Pons (tissue), 1 donor: ENCODE measurements around the gene ALG8.

Source experiments
- DNase-seq: peaks from one replicate; pipeline ENCODE4 v3.0.0-alpha.2; 2016; ENCODE audit warnings: low spot score

ALG8 gene

GRCh38 chr11:78160557-78160956, 21.1 kb upstream of the ALG8 start:
- DNase-seq = no peak

- peak; percentile 58 for DNase-seq
Observed at GRCh38 chr11:78158987-78159652, 19.7 kb upstream of the ALG8 start.

- DNase-seq = no peak
Observed at GRCh38 chr11:78156127-78156844, 16.9 kb upstream of the ALG8 start.

- no peak for DNase-seq
Observed at GRCh38 chr11:78151804-78152203, 12.4 kb upstream of the ALG8 start.

GRCh38 chr11:78150754-78151153, 11.3 kb upstream of the ALG8 start:
- no peak for DNase-seq

GRCh38 chr11:78150346-78150745, 10.9 kb upstream of the ALG8 start:
- no peak for DNase-seq

GRCh38 chr11:78149646-78150045, 10.2 kb upstream of the ALG8 start:
- DNase-seq = peak; percentile 76

GRCh38 chr11:78147807-78148206, 8.4 kb upstream of the ALG8 start:
- no peak for DNase-seq

- no peak for DNase-seq
Observed at GRCh38 chr11:78145511-78146025, 6.1 kb upstream of the ALG8 start.

GRCh38 chr11:78140392-78141077, 1.1 kb upstream of the ALG8 start:
- no peak for DNase-seq

GRCh38 chr11:78138694-78139421, 568 bp downstream of the ALG8 start:
- peak; percentile 12 for DNase-seq

GRCh38 chr11:78138291-78138690, 1.1 kb downstream of the ALG8 start:
- no peak for DNase-seq

- no peak for DNase-seq
Observed at GRCh38 chr11:78132475-78132874, 7.0 kb downstream of the ALG8 start.

GRCh38 chr11:78131956-78132355, 7.5 kb downstream of the ALG8 start:
- DNase-seq = no peak

GRCh38 chr11:78127403-78127802, 12.0 kb downstream of the ALG8 start:
- no peak for DNase-seq

- DNase-seq = no peak
Observed at GRCh38 chr11:78112582-78113275, 26.7 kb downstream of the ALG8 start.

GRCh38 chr11:78111298-78111697, 28.1 kb downstream of the ALG8 start:
- DNase-seq = no peak

- no peak for DNase-seq
Observed at GRCh38 chr11:78110830-78111229, 28.6 kb downstream of the ALG8 start.

GRCh38 chr11:78110351-78110750, 29.1 kb downstream of the ALG8 start:
- DNase-seq = no peak

GRCh38 chr11:78109081-78110015, 30.1 kb downstream of the ALG8 start:
- no peak for DNase-seq
